Measurements from ENCODE around the gene GALNT6.
A peak's percentile ranks its signal among the peaks of the same experiment; 100 is the strongest.

The GALNT6 gene, protein sequence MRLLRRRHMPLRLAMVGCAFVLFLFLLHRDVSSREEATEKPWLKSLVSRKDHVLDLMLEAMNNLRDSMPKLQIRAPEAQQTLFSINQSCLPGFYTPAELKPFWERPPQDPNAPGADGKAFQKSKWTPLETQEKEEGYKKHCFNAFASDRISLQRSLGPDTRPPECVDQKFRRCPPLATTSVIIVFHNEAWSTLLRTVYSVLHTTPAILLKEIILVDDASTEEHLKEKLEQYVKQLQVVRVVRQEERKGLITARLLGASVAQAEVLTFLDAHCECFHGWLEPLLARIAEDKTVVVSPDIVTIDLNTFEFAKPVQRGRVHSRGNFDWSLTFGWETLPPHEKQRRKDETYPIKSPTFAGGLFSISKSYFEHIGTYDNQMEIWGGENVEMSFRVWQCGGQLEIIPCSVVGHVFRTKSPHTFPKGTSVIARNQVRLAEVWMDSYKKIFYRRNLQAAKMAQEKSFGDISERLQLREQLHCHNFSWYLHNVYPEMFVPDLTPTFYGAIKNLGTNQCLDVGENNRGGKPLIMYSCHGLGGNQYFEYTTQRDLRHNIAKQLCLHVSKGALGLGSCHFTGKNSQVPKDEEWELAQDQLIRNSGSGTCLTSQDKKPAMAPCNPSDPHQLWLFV

GRCh38 chr12:51391283-51392123 lies at the start of gene GALNT6:
Gene GALNT6, minus strand, starts transcription at chr12:51391406. Its CDS starts 11,625 bp downstream, at chr12:51379781.
- in situ Hi-C loops (cut with HindIII; ENCODE audit: low pct_ligation_motif_present, low pct_unique_long_range_greater_than_20kb, low sequenced_read_pairs) = no loop called here
- DNase-seq = peak; percentile 30

DNA sequence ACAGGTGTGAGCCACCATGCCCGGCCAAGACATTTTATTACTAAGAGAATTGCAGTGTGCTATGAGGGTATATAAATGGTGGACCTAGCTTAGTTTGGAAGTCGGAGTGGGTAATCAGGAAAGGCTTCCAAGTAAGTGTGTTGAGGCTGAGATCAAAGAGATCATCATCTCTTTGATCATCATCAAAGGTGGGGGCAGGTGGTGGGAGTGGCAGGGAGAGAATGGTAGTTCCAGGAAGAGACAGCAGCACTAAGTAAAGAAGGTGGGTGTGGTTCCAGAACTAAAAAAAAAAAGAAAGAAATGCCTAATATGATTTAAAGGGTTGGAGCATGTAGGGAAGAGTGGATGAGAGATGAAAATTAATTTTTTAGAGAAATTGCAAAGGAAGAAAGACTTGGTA lies 48.1 kb upstream of the GALNT6 start:
- DNase-seq = no peak
- in situ Hi-C loops (cut with HindIII; ENCODE audit: low pct_ligation_motif_present, low pct_unique_long_range_greater_than_20kb, low sequenced_read_pairs) = no loop called here

GRCh38 chr12:51437431-51437830 lies 46.2 kb upstream of the GALNT6 start:
- no peak for DNase-seq
- in situ Hi-C loops (cut with HindIII; ENCODE audit: low pct_ligation_motif_present, low pct_unique_long_range_greater_than_20kb, low sequenced_read_pairs) = no loop called here

- DNase-seq = no peak
- in situ Hi-C loops (cut with HindIII; ENCODE audit: low pct_ligation_motif_present, low pct_unique_long_range_greater_than_20kb, low sequenced_read_pairs) = no loop called here
These were observed 43.1 kb upstream of the GALNT6 start for GRCh38 chr12:51434305-51434704.

GRCh38 chr12:51432921-51433320 lies 41.7 kb upstream of the GALNT6 start:
- in situ Hi-C loops (cut with HindIII; ENCODE audit: low pct_ligation_motif_present, low pct_unique_long_range_greater_than_20kb, low sequenced_read_pairs) = no loop called here
- no peak for DNase-seq

DNA sequence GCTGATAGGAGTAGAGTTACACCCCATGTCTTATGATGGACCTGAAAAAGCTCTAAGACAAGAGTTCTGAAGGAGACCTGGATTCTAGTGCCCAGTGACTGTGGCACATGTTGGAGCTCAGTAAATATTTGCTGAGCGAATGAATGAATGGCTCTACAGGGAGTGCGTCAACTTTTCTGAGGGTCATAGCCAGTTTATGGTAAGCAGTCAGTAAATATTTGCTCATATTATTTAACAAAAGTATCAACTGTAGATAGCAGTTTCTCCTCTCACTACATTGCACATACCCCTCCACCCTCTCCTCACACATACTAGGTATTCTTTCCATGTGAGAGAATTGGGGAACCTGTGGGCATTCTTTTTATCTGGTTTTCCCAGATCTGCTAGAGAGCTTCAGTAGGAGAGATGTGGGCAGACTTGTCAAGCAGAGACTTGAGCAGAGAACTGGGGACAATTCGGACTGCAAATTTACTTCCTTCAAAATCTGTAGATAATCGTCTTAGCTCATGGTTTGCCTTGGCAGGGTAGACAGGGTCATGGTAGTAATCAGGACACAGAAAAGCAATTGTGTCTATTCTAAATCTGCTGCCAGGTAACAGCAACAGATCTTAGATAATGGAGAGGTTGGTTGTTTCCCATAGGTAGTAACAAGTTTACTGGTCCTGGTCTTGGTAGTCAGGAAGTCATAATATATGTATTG lies 39.1 kb upstream of the GALNT6 start:
- DNase-seq = no peak
- in situ Hi-C loops (cut with HindIII; ENCODE audit: low pct_ligation_motif_present, low pct_unique_long_range_greater_than_20kb, low sequenced_read_pairs) = no loop called here

- no peak for DNase-seq
- in situ Hi-C loops (cut with HindIII; ENCODE audit: low pct_ligation_motif_present, low pct_unique_long_range_greater_than_20kb, low sequenced_read_pairs) = no loop called here
These were observed 38.5 kb upstream of the GALNT6 start for GRCh38 chr12:51429700-51430099.

DNA sequence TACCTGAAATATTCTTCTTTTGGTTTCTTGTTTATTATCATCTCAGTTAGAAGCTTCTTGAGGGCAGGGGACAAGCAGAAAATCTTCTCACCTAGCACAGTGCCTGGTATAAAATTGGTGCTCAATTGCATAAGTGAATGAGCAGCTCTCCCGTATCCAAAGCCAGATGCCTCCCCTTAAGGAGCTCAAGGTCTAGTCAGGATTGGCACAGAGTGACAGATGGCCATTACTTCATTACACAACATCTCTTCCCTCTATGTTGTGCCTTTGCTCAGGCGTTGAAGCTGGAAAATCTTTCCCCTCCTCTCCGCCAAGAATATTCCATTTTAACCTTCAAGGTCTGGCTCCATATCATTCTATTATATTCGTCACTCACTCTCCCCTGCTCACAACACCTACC lies 37.0 kb upstream of the GALNT6 start:
- no peak for DNase-seq

DNA sequence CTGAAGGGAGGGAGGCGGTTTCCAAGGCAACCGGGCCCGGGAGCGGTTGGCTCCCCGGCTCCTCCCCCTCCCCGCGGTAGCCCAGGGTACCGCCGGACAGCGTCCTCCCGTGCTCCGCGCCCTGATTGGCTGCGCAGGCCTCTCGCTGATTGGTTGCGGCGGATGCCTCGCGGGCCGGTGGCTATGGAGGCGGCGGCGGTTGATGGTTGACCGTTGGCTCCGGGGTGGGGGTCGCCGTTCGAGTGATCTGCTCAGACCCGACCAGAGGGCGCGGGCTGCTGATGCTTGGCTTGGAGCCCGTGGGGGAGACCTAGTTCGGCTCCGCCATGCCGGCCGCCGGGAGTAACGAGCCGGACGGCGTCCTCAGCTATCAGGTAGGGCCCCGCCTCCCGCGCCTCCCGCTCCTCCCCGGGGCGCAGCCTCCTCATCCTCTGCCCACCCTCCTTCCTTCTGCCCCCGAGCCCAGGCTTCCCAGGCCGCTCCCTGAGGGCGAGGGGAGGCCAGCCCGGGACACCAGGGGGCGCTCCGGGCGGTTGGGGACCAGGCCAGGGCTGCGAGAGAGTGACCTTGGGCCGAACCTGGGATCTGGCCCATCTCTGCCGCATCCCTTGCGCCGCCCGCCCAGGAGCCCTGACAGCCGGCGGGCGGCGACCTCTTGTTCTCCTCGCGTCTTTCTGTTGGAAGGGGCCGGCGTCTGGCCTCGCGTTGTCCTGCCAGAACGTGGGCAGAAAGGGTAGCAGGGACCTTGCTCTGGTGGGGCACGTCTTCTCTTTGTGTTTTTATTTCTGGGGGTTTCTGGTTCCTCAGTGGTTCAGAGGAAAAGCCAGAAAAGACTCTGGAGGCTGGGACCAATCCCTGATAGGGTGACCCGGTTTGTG lies 33.7 kb upstream of the GALNT6 start, which contains the start of gene SLC4A8:
TSS of gene SLC4A8 (plus strand) at position 170 of the 878 bp plus-strand sequence. CDS start at position 327, 157 bp downstream.
- peak; percentile 88 for DNase-seq
- in situ Hi-C loops (cut with HindIII; ENCODE audit: low pct_ligation_motif_present, low pct_unique_long_range_greater_than_20kb, low sequenced_read_pairs) = no loop called here

More for the DNA sequence above, 37.0 kb upstream of the GALNT6 start:
- in situ Hi-C loops (cut with HindIII; ENCODE audit: low pct_ligation_motif_present, low pct_unique_long_range_greater_than_20kb, low sequenced_read_pairs) = no loop called here

DNA sequence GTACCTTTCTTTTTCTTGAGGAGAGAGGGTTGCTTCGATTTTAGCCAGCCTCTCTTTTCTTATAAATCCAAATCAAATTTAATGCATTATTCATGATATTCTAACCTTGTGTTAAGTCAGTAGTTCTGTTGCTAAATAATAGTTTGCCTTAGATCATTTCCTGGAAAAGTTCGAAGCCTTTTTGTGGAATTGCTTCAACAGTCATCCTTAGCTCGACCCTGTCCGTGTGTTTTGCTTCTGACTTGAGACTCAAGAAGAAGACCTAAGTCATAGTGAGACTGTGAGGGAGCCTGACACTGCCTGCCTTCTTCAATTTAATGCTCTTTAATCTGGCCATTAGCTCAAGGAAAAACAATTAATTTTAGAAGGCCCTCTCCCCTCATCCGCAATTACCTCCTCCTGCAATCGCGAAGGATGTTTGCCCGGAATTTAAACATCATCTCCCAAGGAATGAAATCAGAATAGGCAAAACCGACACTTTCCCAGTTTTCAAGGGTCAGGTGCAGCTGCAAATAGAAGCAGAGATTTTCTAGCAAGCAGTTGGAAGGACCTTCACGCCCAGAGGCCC lies 33.0 kb upstream of the GALNT6 start:
- in situ Hi-C loops (cut with HindIII; ENCODE audit: low pct_ligation_motif_present, low pct_unique_long_range_greater_than_20kb, low sequenced_read_pairs) = no loop called here
- no peak for DNase-seq

DNA sequence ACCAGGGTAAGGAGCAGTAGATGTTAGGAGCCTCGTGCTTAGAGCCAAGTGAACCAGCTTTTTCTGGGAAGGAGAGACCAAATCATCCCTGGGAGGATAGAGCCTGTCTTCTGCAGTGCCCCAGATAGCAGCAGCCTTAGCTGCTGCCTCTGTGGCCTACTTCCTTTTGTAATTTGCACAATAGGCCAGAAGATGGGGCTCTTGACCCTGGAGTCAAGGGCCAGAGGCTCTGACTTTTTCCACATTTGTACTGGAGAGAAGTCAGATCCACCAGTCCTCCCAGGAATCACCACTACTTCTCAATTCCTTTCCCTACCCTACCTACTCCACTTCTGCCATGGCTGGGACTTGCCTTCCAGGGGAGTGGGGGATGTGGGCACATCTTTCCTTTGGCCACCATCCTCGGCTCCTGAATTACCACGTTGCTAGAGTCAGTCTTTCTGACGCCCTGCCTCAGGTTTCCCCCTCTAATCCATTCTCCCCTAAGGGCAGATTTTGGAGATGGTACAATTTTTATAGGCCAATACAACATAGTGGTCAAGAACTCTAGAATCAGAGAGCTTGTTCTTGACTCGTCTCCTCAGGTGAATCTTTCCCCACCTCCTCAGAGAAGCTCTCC lies 30.2 kb upstream of the GALNT6 start:
- in situ Hi-C loops (cut with HindIII; ENCODE audit: low pct_ligation_motif_present, low pct_unique_long_range_greater_than_20kb, low sequenced_read_pairs) = no loop called here
- peak; percentile 83 for DNase-seq

DNA sequence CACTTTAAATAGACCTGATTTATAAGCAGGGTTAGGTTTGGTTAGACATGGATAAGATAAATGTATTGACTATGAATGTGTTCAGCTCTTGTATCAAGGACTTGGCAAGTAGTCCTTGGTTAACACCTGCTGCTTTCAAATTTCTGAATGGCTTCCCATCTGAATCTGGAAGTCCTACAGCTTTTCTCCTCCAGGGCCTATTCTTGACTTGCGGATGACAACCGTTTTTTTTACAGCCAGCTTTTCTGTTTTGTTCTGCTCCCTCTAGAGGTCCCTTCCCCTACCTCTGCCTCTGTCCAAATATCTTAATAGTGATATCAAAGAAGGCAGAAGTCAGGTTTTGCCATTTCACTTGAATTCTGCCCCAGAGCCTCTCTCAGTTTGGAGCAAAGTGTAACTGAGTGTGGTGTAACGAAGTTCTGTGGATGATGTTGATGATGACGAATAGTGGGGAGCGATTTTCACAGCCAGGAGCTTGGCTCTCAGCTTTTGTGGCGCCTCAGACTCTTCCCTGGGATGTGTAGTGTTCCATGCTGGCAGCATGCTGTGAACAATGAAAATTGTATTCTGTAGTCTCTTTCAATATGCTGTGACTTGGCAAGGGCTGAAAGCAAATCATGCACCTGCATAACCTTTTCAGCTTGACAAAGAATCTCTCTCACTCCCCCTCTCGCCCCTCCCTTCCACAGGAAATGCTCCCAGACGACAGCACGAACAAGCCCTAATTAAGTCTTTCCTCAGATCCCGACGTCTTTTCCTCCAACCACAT lies 28.4 kb upstream of the GALNT6 start:
- in situ Hi-C loops (cut with HindIII; ENCODE audit: low pct_ligation_motif_present, low pct_unique_long_range_greater_than_20kb, low sequenced_read_pairs) = no loop called here

GRCh38 chr12:51417826-51418225 lies 26.6 kb upstream of the GALNT6 start:
- no peak for DNase-seq
- in situ Hi-C loops (cut with HindIII; ENCODE audit: low pct_ligation_motif_present, low pct_unique_long_range_greater_than_20kb, low sequenced_read_pairs) = no loop called here

More for the DNA sequence above, 28.4 kb upstream of the GALNT6 start:
- DNase-seq = peak; percentile 11

DNA sequence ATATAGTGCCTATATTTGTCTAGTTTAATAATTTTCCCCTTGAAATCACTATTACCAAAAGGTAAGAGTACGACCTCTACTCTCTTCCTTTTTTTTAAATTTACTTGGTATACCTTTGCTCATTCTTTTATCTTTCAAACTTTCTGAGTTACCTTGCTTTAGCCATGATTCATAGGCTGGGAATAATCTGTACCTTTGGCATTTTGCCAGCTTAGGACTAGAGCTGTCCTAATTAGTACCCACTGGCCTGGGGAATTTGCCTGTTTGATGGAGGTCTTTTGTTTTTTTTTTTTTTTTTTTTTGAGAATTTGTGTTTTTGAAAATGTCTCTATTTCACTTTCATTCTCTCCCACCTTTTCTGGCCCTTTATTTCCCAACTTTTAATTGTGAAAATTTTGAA lies 24.7 kb upstream of the GALNT6 start:
- DNase-seq = no peak
- in situ Hi-C loops (cut with HindIII; ENCODE audit: low pct_ligation_motif_present, low pct_unique_long_range_greater_than_20kb, low sequenced_read_pairs) = no loop called here

DNA sequence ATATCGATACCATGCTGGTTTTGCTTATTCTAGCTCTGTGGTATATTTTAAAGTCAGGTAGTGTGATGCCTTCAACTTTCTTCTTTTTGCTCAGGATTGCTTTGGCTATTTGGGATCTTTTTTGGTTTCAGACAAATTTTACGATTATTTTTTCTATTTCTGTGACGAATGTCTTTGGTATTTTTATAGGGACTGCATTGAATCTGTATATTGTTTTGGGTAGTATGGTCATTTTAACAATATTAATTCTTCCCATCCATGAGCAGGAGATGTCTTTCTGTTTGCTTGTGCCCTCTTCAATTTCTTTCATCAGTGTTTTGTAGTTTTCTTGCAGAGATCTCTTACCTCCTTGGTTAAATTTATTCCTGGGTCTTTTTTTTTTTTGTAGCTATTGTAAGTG lies 22.6 kb upstream of the GALNT6 start:
- in situ Hi-C loops (cut with HindIII; ENCODE audit: low pct_ligation_motif_present, low pct_unique_long_range_greater_than_20kb, low sequenced_read_pairs) = no loop called here
- DNase-seq = no peak

DNA sequence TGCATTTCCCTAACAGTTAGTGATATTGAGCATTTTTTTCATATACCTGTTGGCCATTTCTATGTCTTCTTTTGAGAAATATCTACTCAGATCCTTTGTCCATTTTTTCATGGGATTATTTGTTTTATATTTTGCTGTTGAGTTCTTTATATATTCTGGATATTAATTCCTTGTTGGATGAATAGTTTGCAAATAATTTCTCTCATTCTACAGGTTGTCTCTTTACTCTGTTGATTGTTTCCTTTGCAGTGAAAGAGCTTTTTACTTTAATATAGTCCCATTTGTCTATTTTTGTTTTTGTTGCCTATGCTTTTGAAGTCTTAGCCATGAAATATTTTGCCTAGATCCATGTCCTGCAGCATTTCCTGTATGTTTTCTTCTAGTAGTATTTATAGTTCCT lies 21.9 kb upstream of the GALNT6 start:
- DNase-seq = no peak
- in situ Hi-C loops (cut with HindIII; ENCODE audit: low pct_ligation_motif_present, low pct_unique_long_range_greater_than_20kb, low sequenced_read_pairs) = no loop called here
